Urinary bladder (tissue), 4 donors: ENCODE results near the gene MAGIX. TPM values are rescaled to one million over a fixed set of nuclear protein-coding genes. Genes with fewer than 3 reads are reported as not detected.
"Not testable (repeated sequence)": the region's sequence is repeated elsewhere in the genome, so short reads cannot be mapped to it uniquely, and the experiment has no call there.

Experiments used
- DNase-seq: peaks from one replicate; pipeline ENCODE4 v3.0.0-alpha.2; 2015; ENCODE audit errors: extremely low spot score
- H3K27ac ChIP-seq: one replicate; pipeline ENCODE4 v1.5.1; 2013; ENCODE audit warnings: low read depth, mild to moderate bottlenecking, moderate library complexity
- H3K36me3 ChIP-seq: one replicate; pipeline ENCODE4 v1.6.1; 2013; ENCODE audit warnings: mild to moderate bottlenecking, moderate library complexity; ENCODE audit not compliant: insufficient read depth
- H3K4me1 ChIP-seq: one replicate; pipeline ENCODE4 v1.6.1; 2013; ENCODE audit warnings: mild to moderate bottlenecking, moderate library complexity; ENCODE audit not compliant: insufficient read depth
- H3K4me3 ChIP-seq: one replicate; pipeline ENCODE4 v1.5.1; 2013; ENCODE audit warnings: low read depth, low read length
- WGBS: extraction: QIAGEN DNeasy Blood & Tissue Kit; methylation state at CpG from one replicate; pipeline ENCODE4 v1.1.7; 2013; 5-methylcytosine and 5-hydroxymethylcytosine counted together
- polyA plus RNA-seq: library from polyadenylated mRNA; stranded (reverse); fragments of 200-250 nt; gene quantifications from one replicate; pipeline ENCODE4 v1.2.3, GENCODE V29; 2013
- total RNA-seq: library from RNA; depleted of rRNA; stranded (reverse); fragments of >200 nt; gene quantifications from one replicate; pipeline ENCODE4 v1.2.3, GENCODE V29; 2014
- donor health status: healthy with polysubstance abuse.
- donor health status: healthy.

The MAGIX gene
- total and polyA plus RNA-seq, 2 donors, result 1.9 to 4.0 TPM

DNA sequence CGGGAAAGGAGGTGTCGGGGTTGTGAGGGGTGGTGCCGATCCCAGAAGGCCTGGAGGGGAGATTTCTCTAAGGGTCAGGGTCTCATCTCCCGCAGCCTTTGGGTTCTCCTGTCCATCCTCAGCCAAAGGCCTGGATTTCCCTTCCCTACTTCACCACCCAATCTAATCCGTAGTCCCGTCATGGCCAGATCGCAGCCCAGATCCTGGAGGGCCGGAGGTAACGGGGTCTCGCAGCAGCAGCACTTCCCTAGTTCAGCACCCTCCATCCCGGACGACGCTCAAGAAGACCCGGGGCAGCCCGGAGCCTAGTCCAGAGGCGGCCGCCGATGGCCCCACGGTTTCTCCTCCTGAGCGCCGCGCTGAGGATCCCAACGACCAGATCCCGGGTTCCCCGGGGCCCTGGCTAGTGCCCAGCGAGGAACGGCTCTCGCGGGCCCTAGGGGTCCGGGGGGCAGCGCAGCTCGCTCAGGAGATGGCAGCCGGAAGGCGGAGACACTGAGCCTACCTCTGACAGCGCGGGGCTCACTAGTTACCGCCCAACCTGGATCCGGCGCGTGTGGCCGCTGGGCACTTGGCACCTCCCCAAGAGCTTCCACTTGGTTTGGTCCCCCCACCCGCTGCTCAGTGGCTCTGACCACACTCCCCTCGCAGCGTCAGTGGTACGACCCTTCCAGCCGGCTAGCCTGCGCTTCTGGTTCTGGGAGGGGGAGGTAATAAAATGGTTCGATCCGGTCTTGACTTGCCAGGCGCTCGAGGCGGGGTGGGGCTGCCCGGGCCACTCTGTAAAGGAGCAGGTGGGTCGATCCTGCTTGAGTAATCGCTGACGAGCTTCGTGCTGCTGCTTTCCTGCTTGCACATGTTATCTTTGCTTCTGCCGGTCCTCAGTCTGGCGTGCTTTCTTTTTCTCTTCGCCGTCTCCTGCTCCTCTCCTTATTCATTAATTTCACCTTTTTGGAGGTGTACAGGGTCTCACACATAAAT is 3.6 kb downstream of the MAGIX start:
- Histone ChIP-seq H3K4me3 (peak overlapping the region; percentile 32), H3K4me1 (peaks cover 2% of the 10 kb centered on the region), H3K27ac (peak overlapping the region; percentile 96), H3K36me3 (no peaks in the 10 kb centered on the region)
- DNase-seq, result peak; percentile 70
- 11% methylated on average over 61 of the region's 61 CpGs for WGBS

DNA sequence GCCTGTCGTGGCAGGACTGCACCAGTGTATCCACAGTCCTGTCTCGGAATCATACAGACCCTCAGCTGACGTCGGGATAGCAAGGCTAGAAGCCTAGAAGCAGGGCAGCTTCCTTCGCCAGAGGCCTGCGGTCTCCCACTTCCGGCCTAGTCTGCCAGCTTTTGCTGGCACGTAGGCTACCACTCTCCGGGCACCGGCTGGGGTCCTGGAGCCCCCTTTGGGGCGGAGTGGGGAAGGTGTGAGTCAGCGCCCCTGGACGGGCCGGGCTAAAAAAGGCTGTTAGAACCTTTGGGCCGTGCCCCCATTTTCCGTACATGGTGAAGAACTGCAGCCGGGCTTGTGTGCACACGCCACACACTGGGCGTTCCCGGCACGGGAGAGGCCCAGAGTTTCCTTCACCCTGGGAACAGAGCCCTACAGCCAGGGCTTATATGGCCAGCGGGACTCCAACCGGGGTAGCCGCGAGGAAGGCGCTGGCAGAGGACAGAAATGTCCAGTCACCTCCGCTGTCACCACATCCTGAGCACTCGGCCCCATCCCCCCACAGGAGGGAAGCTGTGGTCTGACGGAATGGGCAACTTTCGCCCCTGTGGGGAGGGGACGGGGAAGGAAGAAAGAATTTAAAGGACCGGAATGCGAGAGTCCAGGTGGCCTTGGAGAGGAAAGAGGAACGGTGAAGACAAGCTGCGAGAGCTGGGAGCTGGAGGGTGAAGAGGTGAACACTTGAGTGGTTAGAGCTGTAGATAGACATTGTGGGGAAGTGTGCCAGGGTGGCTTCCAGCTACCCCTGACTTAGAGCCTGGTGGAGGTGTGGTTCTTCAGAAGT is 4.6 kb downstream of the MAGIX start:
- H3K4me1 ChIP-seq, result peaks cover 2% of the 10 kb centered on the region
- DNase-seq, result no peak
- H3K4me3 ChIP-seq, result peak overlapping the region; percentile 32
- 2% methylated on average over 35 of the region's 35 CpGs for WGBS
- no peaks in the 10 kb centered on the region for H3K36me3 ChIP-seq
- peak overlapping the region; percentile 96 for H3K27ac ChIP-seq

DNA sequence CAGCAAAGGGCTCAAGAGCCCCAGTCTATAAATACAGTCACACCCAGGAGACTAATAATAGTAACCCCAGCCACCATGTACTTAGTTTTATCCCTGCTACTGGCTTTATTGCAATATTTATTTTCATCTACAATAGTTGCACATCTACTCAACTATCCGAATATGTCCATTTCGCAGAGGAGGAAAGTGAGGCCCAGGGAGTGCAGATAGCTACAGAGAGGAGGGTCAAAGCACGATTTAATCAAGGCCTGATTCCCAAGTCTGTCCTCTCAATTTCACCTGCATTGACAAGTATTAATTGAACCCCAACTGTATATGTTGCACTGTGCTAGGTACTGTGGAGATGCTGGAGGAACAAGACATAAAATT is 5.2 kb downstream of the MAGIX start:
- Histone ChIP-seq H3K4me3 (peak overlapping the region; percentile 32), H3K4me1 (peaks cover 2% of the 10 kb centered on the region)
- 71% methylated on average over 3 of the region's 3 CpGs for WGBS

DNA sequence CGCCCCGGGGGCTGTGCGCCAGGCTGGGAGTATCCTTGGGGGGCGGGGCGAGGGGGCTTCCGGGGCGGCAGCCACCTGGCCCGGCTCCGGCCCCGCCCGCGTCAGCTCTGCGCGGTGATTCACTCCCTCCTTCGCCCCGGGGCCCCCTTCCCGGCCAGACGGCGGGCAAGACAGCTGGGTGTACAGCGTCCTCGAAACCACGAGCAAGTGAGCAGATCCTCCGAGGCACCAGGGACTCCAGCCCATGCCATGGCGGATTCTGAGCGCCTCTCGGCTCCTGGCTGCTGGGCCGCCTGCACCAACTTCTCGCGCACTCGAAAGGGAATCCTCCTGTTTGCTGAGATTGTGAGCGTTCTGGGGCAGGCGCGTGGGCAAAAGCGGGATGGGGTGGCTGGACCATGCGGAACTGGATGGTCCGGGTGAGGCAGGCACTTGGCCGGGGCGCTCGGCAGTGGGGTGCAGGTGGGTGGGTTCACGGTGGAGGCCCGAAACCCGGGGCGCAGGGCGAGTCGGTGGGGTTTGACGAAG is 9.3 kb downstream of the MAGIX start, which contains the start of gene PLP2:
TSS of gene PLP2 (plus strand) at position 147 of the 528 bp plus-strand sequence. CDS start at position 250, 103 bp downstream.
- peak within 1 kb of the TSS; percentile 62 for H3K4me3 ChIP-seq
- WGBS, result 1% methylated on average over 43 of the region's 46 CpGs
- DNase-seq, result no peak
- H3K27ac ChIP-seq, result peak within 1 kb of the TSS; percentile 83
- peaks cover 2% of the 10 kb centered on the region for H3K4me1 ChIP-seq
- peaks cover 2% of the 10 kb centered on the region for H3K36me3 ChIP-seq

More for the DNA sequence above, 5.2 kb downstream of the MAGIX start:
- Histone ChIP-seq H3K27ac (peak overlapping the region; percentile 96), H3K36me3 (no peaks in the 10 kb centered on the region)
- no peak for DNase-seq

DNA sequence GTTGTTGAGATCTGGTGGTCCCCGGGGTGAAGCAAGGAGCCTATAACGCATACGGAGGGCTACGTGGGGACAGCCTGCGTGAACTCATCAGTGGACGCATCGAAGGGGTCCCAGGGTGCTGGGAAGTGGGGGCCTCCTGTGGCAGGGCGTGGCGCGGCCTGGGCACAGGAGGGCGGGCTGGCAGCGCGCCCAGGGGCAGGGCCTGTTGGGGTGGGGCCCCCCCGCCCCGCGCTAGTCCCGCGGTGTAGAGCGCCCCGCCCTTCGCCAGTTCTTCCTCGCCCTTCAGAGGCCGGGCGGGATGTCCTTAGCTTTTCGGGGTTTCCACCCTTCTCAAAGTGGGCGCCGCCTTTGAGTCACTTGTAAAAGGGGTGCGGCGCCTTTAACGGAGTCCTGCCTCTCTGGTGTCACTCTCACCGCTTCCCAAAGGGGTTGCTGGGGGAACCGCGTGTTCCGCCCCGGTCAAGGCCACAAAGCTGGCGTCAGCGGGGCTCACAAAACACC is 9.8 kb downstream of the MAGIX start:
- Histone ChIP-seq H3K36me3 (peaks cover 2% of the 10 kb centered on the region), H3K27ac (peak overlapping the region; percentile 83), H3K4me3 (peak overlapping the region; percentile 62), H3K4me1 (peaks cover 2% of the 10 kb centered on the region)
- under 1% methylated on average over 37 of the region's 37 CpGs for WGBS
- no peak for DNase-seq

DNA sequence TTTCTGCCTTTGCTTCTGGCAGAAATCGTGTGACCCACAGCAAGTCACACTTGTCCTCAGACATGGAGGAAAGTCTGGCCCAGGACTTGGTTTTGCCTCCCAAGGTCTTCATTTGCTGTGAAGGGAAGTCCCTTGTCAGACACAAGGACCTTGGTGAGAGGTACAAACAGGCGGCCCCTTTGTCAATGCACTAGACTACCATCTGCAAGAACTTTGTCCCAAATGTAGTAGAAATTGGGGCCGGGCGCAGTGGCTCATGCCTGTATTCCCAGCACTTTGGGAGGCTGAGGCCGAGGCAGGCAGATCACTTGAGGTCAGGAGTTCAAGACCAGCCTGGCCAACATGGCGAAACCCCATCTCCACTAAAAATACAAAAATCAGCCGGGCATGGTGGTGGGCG is 11.0 kb downstream of the MAGIX start:
- DNase-seq, H3K4me1 ChIP-seq, H3K27ac ChIP-seq, H3K36me3 ChIP-seq, H3K4me3 ChIP-seq: not testable (repeated sequence)
- 93% methylated on average over 8 of the region's 8 CpGs for WGBS

DNA sequence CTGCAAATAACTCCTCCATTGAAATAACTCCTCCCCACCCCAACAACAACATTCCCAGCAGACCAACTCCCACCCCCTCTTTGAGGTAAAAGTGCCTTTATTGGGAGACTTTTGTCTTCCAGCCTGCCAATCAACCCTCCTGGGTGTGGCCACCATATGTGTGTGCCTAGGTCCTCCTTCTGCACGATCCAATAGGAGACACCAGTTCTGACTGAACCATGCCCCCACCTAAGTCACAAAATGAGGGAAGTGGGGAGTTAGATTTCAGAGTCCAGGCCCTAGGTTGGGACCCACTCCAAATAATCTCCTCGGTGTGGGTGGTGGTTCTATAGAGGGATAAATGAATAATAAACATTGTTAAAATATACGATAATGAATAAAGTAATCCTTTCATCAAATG is 12.2 kb downstream of the MAGIX start:
- Histone ChIP-seq H3K4me3 (no peak overlapping the region), H3K4me1 (no peaks in the 10 kb centered on the region), H3K36me3 (peaks cover 2% of the 10 kb centered on the region), H3K27ac (no peak overlapping the region)
- WGBS, result 38% methylated on average over 3 of the region's 3 CpGs
- no peak for DNase-seq

DNA sequence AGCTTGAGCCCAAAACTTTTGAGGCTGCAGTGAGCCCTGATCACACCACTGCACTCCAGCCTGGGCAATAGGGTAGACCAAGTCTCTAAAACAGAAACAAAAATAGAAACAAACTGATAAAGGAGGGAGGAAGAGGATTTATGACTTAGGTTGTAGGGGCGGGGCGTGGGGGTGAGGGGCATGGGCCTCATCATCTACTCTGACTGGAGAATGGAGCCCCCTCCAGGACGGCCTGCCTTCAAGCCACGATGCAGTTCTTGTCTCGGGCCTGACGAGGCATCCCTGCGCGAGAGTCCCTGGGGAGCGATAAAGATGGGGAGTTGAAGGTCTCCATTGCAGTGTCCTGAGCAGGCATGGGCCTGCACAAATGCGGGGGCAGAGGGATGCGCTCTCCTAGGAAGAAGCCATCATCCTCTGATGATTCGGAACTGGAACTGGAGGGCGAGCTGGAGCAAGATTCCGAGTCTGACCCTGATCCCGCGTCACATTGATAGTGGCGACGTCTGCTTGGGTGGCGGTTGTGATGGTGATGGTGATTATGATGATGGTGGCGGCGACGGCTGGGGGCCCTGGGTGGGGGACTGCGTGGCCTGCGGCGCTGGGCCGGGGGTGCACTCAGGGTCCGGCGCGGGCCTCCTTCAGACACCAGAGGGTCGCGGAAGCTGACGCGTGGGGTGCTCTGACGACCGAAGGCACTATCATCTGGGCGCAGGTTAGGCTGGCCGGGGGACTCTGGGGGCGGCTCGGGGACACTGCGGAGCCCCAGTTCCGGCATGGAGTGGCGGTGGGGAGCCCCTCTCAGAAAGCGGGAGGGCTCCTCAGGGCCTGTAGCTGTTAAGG is 13.1 kb downstream of the MAGIX start:
- Histone ChIP-seq H3K36me3 (peaks cover 2% of the 10 kb centered on the region), H3K4me1 (no peaks in the 10 kb centered on the region), H3K27ac (no peak overlapping the region), H3K4me3 (no peak overlapping the region)
- no peak for DNase-seq
- 87% methylated on average over 43 of the region's 43 CpGs for WGBS

DNA sequence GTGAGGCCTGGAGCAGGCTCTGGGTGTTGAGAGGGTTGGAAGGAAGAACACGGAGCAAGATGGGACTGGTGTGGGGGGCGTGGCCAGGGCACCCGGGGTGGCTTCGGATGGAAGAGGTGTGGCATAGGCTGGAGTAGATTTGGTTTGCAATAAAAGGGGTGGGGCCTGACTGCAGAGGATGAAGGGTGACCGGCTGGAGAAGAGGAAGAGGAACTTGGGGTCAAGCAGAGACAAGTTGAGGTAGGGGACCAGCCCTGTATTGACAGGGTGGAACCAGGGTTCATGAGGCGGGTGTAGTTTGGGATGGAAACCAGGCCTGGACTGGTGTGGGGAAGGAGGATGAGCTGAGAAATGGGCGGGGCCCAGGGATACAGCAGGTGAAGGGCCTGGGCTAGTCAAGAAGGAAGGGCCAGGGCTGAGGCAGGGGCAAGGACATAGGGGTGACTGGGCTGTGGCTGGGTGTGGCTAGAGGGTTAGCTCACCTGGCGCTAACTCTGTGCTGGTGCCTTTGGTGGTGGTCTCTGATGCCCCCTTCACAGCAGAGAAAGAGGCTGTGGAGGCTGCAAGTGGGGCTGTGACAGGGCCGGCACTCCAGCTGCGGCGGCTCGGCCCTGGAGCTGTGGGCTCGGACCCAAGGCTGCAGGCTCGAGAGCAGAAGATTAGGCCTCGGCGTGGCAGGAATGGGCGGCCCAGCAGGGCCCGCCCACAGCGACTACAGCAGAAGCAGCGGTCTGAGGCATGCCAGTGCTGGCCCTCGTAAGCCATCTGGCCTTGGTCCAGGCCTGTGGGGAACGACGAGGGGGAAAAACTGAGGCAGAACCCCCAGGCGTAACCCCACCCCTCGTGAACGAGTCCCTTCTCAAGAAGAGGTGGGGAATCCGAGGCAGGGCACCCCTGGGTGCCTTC is 14.1 kb downstream of the MAGIX start:
- peak overlapping the region; percentile 18 for H3K27ac ChIP-seq
- no peak for DNase-seq
- WGBS, result 35% methylated on average over 27 of the region's 27 CpGs
- H3K4me1 ChIP-seq, result no peaks in the 10 kb centered on the region
- H3K4me3 ChIP-seq, result no peak overlapping the region
- peaks cover 2% of the 10 kb centered on the region for H3K36me3 ChIP-seq

DNA sequence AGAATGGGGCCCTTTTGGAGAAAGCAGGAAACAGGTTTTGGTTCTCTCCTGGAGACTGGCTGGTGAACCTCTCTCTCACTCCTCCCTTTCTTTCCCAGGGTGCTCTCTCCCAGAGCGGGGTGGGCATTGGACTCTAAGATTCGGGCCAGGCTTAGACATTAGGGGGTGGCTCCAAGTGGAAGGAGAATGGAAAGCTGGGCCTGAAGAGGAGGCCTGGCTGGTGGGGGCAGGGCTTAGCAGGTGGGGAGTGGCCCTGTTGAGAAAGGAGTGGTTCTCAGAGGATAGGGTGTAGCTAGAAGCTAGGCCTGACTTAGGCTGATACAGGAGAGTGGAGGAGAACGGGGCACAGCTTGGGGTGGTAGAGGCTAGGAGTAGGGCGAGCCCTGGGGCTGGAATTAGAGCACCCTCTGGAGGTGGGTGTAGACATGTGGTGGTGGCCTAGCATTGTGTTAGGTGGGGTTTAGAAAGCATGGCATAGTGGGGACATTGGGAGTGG is 14.8 kb downstream of the MAGIX start:
- no peak overlapping the region for H3K27ac ChIP-seq
- peaks cover 2% of the 10 kb centered on the region for H3K36me3 ChIP-seq
- no peaks in the 10 kb centered on the region for H3K4me1 ChIP-seq
- 67% methylated on average over 4 of the region's 4 CpGs for WGBS
- DNase-seq, result no peak
- H3K4me3 ChIP-seq, result no peak overlapping the region

DNA sequence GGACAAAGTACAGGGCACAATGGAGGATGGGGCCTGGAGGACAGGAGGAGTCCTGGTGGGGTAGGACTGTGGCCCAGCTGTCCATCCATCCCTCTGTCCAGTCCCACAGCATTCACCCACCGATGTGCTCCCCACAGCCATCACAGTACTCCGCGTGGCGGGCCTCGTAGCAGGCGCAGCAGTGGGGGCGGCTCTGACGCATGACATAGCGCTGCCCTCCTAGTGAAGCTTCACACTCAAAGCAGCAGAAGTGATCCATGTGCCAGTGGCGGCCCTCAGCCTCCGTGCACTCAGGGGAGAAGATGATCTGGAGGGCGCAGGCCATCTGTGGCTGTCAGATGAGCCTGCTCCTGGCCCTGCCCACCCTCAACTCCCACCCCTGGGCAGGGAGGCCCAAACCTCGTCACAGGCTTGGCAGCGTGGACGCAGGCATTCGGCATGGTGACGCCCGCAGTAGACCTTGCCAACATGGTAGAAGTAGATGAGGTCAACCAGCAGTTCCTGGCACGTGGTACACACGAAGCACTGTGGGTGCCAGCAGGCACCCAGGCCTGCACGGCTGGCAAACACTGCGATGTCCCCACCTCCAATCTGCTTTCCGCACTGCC is 15.4 kb downstream of the MAGIX start:
- no peaks in the 10 kb centered on the region for H3K4me1 ChIP-seq
- DNase-seq, result no peak
- H3K4me3 ChIP-seq, result no peak overlapping the region
- 92% methylated on average over 23 of the region's 23 CpGs for WGBS
- peaks cover 2% of the 10 kb centered on the region for H3K36me3 ChIP-seq
- no peak overlapping the region for H3K27ac ChIP-seq
